ENCODE measurements around the gene HLA-C. TPM values are rescaled to one million over a fixed set of nuclear protein-coding genes. Genes with fewer than 3 reads are reported as not detected.

HLA-C gene
- total and polyA plus RNA-seq, 9 of the 15 experiments (the other 6 are each of a cell fraction or from before 2014, with no cell fraction given) = 0.23 to 4.9 (median 1.2) TPM

GRCh38 chr6:31228476-31228875 is 43.4 kb downstream of the HLA-C start:
- Histone ChIP-seq H3K4me3 (no peak overlapping the region), H3K4me1 (replicated peaks in 1 of 2; ENCODE audit: control insufficient read depth in 2 of 2, insufficient read depth in 2 of 2, low read length in 2 of 2) (no peaks in the 10 kb centered on the region), H3K36me3 (ENCODE audit: control insufficient read depth, insufficient read depth, low read length) (no peaks in the 10 kb centered on the region), H3K9me1 (ENCODE audit: control insufficient read depth, insufficient read depth, low read length) (no peaks in the 10 kb centered on the region), H4K20me1 (replicated peaks; ENCODE audit: control insufficient read depth, insufficient read depth, low read length) (no peaks in the 10 kb centered on the region), H3K79me2 (ENCODE audit: control insufficient read depth, insufficient read depth, low read length) (no peaks in the 10 kb centered on the region), H3K4me2 (ENCODE audit: insufficient read depth, low read length) (no peak overlapping the region), H3K9ac (ENCODE audit: insufficient read depth in 1 of 2, low read depth in 2 of 2, low read length in 2 of 2) (no peak overlapping the region), H3K9me3 (replicated peaks; ENCODE audit: control insufficient read depth, insufficient read depth, low read depth, low read length) (no peaks in the 10 kb centered on the region), H3K27me3 (ENCODE audit: control insufficient read depth in 2 of 2, insufficient read depth in 2 of 2, low read length in 2 of 2) (peaks cover 19 to 47% of the 10 kb centered on the region in 2 experiments), H3K27ac (ENCODE audit: extremely low read depth, low read depth, low read length) (no peak overlapping the region), H2AFZ (ENCODE audit: low read depth, low read length) (no peak overlapping the region)
- ChIA-PET POLR2A (interaction anchor here (0.8 to 1.6 kb wide), 2 partner anchors 9 to 127 kb away, joined by 3 to 7 read pairs; no protein-coding TSS in a partner anchor), CTCF (ENCODE audit: low intra/inter-chr PET ratio) (no interaction called here)
- no TSS peak for BruUV-seq (replicated peaks)
- in situ Hi-C loops (cut with MboI) = no loop called here
- FAIRE-seq (no peak), ATAC-seq (no peak), DNase-seq (ENCODE audit: extremely low read depth in 1 of 4, low spot score in 3 of 4) (no peak)
- no peak for TF ChIP-seq PREB (CRISPR knock-in tag; IDR thresholded peaks at IDR 0.05)
- no peak for TF ChIP-seq ZNF140 (CRISPR knock-in tag; IDR thresholded peaks at IDR 0.05)
- TF ChIP-seq ZNF639 (CRISPR knock-in tag; conservative IDR thresholded peaks at IDR 0.05 in 1 of 2, IDR thresholded peaks at IDR 0.05 in 1 of 2) = no peak
- no peak for TF ChIP-seq TEAD1 (CRISPR knock-in tag; IDR thresholded peaks at IDR 0.05)
- no peak for TF ChIP-seq ZNF79 (CRISPR knock-in tag; IDR thresholded peaks at IDR 0.05; ENCODE audit: low read depth)
- no peak for TF ChIP-seq RBM39 (optimal IDR thresholded peaks at IDR 0.05; ENCODE audit: low read depth, low read length)
- TF ChIP-seq, protein P1, sequence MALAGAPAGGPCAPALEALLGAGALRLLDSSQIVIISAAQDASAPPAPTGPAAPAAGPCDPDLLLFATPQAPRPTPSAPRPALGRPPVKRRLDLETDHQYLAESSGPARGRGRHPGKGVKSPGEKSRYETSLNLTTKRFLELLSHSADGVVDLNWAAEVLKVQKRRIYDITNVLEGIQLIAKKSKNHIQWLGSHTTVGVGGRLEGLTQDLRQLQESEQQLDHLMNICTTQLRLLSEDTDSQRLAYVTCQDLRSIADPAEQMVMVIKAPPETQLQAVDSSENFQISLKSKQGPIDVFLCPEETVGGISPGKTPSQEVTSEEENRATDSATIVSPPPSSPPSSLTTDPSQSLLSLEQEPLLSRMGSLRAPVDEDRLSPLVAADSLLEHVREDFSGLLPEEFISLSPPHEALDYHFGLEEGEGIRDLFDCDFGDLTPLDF (CRISPR knock-in tag; IDR thresholded peaks at IDR 0.05) = no peak
- TF ChIP-seq ZNF3 (CRISPR knock-in tag; IDR thresholded peaks at IDR 0.05) = no peak
- no peak for TF ChIP-seq HNRNPLL (IDR thresholded peaks at IDR 0.05; ENCODE audit: low read depth, low read length, poor library complexity, severe bottlenecking)
- TF ChIP-seq XRCC3 (IDR thresholded peaks at IDR 0.05) = no peak
- TF ChIP-seq CAMTA2 (CRISPR knock-in tag; conservative IDR thresholded peaks at IDR 0.05) = no peak
- TF ChIP-seq DACH1 (IDR thresholded peaks at IDR 0.05; ENCODE audit: partially characterized antibody) = no peak
- intact Hi-C loops (cut with micrococcal nuclease) = no loop called here
- 3% methylated on average over 6 of the region's 6 CpGs for WGBS (ENCODE audit: insufficient coverage, low coverage, missing lambda C conversion rate)
